MCF 10A (cell line): Measurements from ENCODE around the gene FCN2. TPM values are rescaled to one million over a fixed set of nuclear protein-coding genes. Genes with fewer than 3 reads are reported as not detected.

Experiments used
- BruUV-seq: library from RNA; stranded (reverse); fragments of 400-500 nt; replicated peaks from 2 replicates; lab custom pipeline; 2021; lab: Mats Ljungman, UMichigan
- CTCF ChIA-PET: fragments of 300-600 bp; sonication (Branson Sonifier 250); formaldehyde crosslinking; extraction: SDS; loops from one replicate; lab custom pipeline; 2021; ENCODE audit warnings: antibody characterized with exemption, inconsistent platforms; lab: Yijun Ruan, JAX
- POLR2A ChIA-PET: fragments of 300-600, 350-650 bp; sonication (Branson Sonifier 250); formaldehyde crosslinking; extraction: SDS; loops from one replicate; lab custom pipeline; 2020; ENCODE audit warnings: antibody characterized with exemption, inconsistent platforms; lab: Yijun Ruan, JAX
- DNase-seq: peaks from one replicate; pipeline ENCODE4 v3.0.0-alpha.2; 2018; ENCODE audit not compliant: unreplicated experiment
- H3K27ac Mint-ChIP-seq: one replicate; pipeline ENCODE4 v1.8.0; 2022; ENCODE audit warnings: mild to moderate bottlenecking, low read depth, mixed read lengths; ENCODE audit not compliant: unreplicated experiment
- H3K27me3 Mint-ChIP-seq: one replicate; pipeline ENCODE4 v1.8.0; 2022; ENCODE audit warnings: mixed read lengths; ENCODE audit not compliant: insufficient read depth, unreplicated experiment
- H3K36me3 Mint-ChIP-seq: one replicate; pipeline ENCODE4 v1.8.0; 2022; ENCODE audit warnings: mild to moderate bottlenecking, moderate library complexity, mixed read lengths; ENCODE audit not compliant: insufficient read depth, unreplicated experiment
- H3K4me1 Mint-ChIP-seq: one replicate; pipeline ENCODE4 v1.8.0; 2022; ENCODE audit warnings: mixed read lengths; ENCODE audit not compliant: insufficient read depth, unreplicated experiment
- H3K4me3 Mint-ChIP-seq: one replicate; pipeline ENCODE4 v1.8.0; 2022; ENCODE audit warnings: mild to moderate bottlenecking, moderate library complexity, mixed read lengths; ENCODE audit not compliant: unreplicated experiment
- H3K9me3 Mint-ChIP-seq: one replicate; pipeline ENCODE4 v1.8.0; 2022; ENCODE audit warnings: mixed read lengths; ENCODE audit not compliant: unreplicated experiment
- intact Hi-C: fragments of 100-400 bp; cut with micrococcal nuclease; formaldehyde crosslinking; loops from 2 replicates; pipeline ENCODE4 v1.14.1; 2022
- total RNA-seq: library from RNA; stranded (reverse); gene quantifications from 2 replicates; pipeline ENCODE4 v1.2.3, GENCODE V29; 2022
- TF ChIP-seq, protein P1 (sequence below): fragments of 200-600 bp; IDR thresholded peaks from one replicate; pipeline ENCODE4 v1.8.0; 2022; ENCODE audit warnings: antibody characterized with exemption, mild to moderate bottlenecking; ENCODE audit not compliant: unreplicated experiment

FCN2 gene
- total RNA-seq, 1 experiment from 2014 or later: not detected

DNA sequence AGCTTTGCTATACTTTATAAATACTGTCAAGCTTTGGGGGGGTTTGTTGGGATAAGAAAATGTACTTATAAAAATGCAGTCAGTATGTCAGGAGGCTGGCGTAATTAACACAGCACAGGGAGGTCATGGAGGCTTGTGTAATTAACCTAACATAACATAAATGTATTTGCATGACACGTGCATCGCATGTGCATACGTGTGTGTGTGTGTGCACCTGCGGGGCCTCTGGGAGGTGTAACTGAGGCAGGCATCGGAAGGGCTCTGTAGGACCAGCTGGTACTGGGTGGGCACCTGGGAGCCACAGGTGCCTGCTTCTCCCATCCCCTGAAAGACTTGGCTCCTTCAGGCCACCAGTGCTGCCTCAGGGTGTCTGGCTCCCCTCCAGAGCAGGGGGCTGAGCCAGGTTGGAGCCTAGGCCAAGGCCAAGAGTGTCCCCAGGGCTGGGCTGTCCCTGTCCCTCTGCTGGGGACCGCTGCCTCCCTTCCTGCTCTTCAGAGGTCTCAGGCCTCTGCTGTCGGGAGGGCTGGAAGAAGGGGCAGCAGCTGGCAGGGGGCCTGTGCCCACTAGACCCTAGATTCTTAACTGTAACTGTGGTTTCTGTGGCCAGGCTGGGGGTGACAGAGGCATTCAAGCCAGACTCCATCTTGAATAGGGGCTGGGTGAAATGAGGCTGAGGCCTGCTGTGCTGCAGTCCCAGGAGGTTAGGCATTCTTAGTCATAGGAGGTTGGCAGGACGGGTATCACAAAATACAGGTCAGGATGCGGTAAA is 9.0 kb downstream of the FCN2 start:
- H3K4me1 Mint-ChIP-seq: peaks cover 5% of the 10 kb centered on the region
- ChIA-PET POLR2A (no interaction called here), CTCF (interaction anchor here (0.6 kb wide), 1 partner anchor 378 kb away, joined by 3 read pairs; no protein-coding TSS in a partner anchor)
- BruUV-seq: no TSS peak
- DNase-seq: no peak
- no peak overlapping the region for H3K27ac Mint-ChIP-seq
- intact Hi-C loops: no loop called here
- no peak overlapping the region for H3K4me3 Mint-ChIP-seq
- H3K27me3 Mint-ChIP-seq: peaks cover 37% of the 10 kb centered on the region
- H3K9me3 Mint-ChIP-seq: no peaks in the 10 kb centered on the region
- H3K36me3 Mint-ChIP-seq: no peaks in the 10 kb centered on the region
- TF ChIP-seq, protein P1, sequence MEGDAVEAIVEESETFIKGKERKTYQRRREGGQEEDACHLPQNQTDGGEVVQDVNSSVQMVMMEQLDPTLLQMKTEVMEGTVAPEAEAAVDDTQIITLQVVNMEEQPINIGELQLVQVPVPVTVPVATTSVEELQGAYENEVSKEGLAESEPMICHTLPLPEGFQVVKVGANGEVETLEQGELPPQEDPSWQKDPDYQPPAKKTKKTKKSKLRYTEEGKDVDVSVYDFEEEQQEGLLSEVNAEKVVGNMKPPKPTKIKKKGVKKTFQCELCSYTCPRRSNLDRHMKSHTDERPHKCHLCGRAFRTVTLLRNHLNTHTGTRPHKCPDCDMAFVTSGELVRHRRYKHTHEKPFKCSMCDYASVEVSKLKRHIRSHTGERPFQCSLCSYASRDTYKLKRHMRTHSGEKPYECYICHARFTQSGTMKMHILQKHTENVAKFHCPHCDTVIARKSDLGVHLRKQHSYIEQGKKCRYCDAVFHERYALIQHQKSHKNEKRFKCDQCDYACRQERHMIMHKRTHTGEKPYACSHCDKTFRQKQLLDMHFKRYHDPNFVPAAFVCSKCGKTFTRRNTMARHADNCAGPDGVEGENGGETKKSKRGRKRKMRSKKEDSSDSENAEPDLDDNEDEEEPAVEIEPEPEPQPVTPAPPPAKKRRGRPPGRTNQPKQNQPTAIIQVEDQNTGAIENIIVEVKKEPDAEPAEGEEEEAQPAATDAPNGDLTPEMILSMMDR: no peak

DNA sequence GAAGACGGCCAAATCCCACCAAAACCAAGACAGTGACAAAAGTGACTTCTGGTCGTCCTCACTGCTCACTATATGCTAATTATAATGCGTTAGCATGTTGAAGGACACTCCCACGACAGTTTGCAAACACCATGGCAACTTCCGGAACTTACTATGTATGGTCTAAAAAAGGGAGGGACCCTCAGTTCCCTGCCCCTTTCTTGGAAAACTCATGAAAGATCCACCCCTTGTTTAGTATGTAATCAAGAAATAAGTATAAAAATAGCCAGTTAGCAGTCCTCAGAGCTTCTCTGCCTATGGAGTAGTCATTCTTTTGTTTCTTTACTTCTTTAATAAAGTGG is 9.5 kb downstream of the FCN2 start:
- intact Hi-C loops: no loop called here
- no peaks in the 10 kb centered on the region for H3K36me3 Mint-ChIP-seq
- H3K9me3 Mint-ChIP-seq: no peaks in the 10 kb centered on the region
- no peak overlapping the region for H3K27ac Mint-ChIP-seq
- BruUV-seq: no TSS peak
- H3K4me1 Mint-ChIP-seq: peaks cover 6% of the 10 kb centered on the region
- peaks cover 37% of the 10 kb centered on the region for H3K27me3 Mint-ChIP-seq
- ChIA-PET CTCF (no interaction called here), POLR2A (no interaction called here)
- H3K4me3 Mint-ChIP-seq: no peak overlapping the region
- TF ChIP-seq, protein P1: no peak
- no peak for DNase-seq

DNA sequence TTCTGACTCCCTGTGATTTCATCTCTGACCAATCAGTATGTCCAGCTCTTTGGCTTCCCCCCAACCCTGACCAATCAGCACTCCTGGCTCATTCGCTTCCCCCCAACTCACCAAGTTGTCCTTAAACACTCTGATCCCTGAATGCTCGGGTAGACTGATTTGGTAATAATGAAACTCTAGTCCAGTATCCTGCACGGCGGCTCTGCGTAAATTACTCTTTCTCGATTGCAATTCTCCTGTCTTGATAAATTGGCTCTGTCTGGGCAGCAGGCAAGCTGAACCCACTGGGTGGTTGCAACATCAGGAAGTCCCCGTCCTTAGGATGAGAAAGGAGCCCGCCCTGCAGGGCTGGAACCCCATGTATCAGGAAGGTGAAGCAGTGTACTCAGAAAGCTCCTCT is 10.4 kb downstream of the FCN2 start:
- Mint-ChIP-seq H3K36me3 (no peaks in the 10 kb centered on the region), H3K9me3 (no peaks in the 10 kb centered on the region), H3K27me3 (peaks cover 35% of the 10 kb centered on the region), H3K4me3 (no peak overlapping the region), H3K27ac (no peak overlapping the region), H3K4me1 (peaks cover 11% of the 10 kb centered on the region)
- CTCF ChIA-PET: no interaction called here
- intact Hi-C loops: no loop called here
- DNase-seq: no peak
- TF ChIP-seq, protein P1: no peak
- BruUV-seq: no TSS peak
- POLR2A ChIA-PET: no interaction called here

DNA sequence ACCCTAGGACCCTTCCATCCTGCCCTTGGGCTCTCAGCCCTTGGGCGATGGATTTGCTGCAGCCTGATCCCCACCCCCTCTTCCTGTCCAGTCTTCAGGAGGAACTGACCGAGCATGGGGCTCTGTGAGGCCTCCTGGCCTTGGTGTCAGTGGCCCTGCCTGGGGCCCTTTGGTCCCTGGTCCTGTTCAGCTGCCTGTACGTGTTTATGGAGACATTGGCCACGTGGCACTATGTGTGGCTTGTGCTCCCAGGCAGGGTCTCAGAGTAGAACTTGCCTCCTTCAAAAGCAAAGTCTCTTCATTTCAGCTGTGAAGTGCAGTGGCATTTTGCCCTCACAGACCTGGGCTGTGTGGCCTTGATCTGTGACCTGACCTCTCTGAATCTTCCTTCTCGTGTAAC is 11.1 kb downstream of the FCN2 start:
- CTCF ChIA-PET: no interaction called here
- peaks cover 28% of the 10 kb centered on the region for H3K27me3 Mint-ChIP-seq

More for the DNA sequence above, 11.1 kb downstream of the FCN2 start:
- TF ChIP-seq, protein P1: no peak
- H3K27ac Mint-ChIP-seq: no peak overlapping the region
- POLR2A ChIA-PET: no interaction called here
- H3K9me3 Mint-ChIP-seq: no peaks in the 10 kb centered on the region
- H3K4me1 Mint-ChIP-seq: peaks cover 17% of the 10 kb centered on the region
- no peaks in the 10 kb centered on the region for H3K36me3 Mint-ChIP-seq
- H3K4me3 Mint-ChIP-seq: no peak overlapping the region
- intact Hi-C loops: no loop called here
- no peak for DNase-seq
- no TSS peak for BruUV-seq
